GM23338 (cell line): ENCODE measurements around the gene TRAPPC12. TPM values are rescaled to one million over a fixed set of nuclear protein-coding genes. Genes with fewer than 3 reads are reported as not detected.

Experiments used
- ATAC-seq: fragments of 200-7000 bp; cut with Tn5 transposase; 3 replicates; pipeline ENCODE4 v1.9.1; 2020
- DNase-seq: peaks from one replicate; pipeline ENCODE4 v3.0.0-alpha.2; 2015; ENCODE audit warnings: low spot score
- H2AFZ ChIP-seq: fragments of 200-600 bp; sonication (generic); 2 replicates; pipeline ENCODE4 v1.8.0; 2016; ENCODE audit warnings: antibody characterized with exemption, mild to moderate bottlenecking, moderate library complexity
- H3F3A ChIP-seq: fragments of 200-600 bp; sonication (generic); replicated peaks from 2 replicates; pipeline ENCODE4 v1.8.0; 2017; ENCODE audit warnings: antibody characterized with exemption, mixed run types, low read depth
- H3K27ac ChIP-seq: fragments of 200-600 bp; sonication (generic); 2 replicates; pipeline ENCODE4 v1.6.1; 2016; ENCODE audit warnings: low read depth
- H3K27me3 ChIP-seq: fragments of 200-600 bp; sonication (generic); 2 replicates; pipeline ENCODE4 v1.8.0; 2016; ENCODE audit warnings: mild to moderate bottlenecking, mixed run types, moderate library complexity; ENCODE audit not compliant: insufficient read depth
- H3K36me3 ChIP-seq: fragments of 200-600 bp; sonication (generic); 2 replicates; pipeline ENCODE4 v1.8.0; 2016; ENCODE audit warnings: mild to moderate bottlenecking; ENCODE audit not compliant: insufficient read depth
- H3K4me1 ChIP-seq: fragments of 200-600 bp; sonication (generic); 2 replicates; pipeline ENCODE4 v1.8.0; 2016; ENCODE audit warnings: mild to moderate bottlenecking, moderate library complexity; ENCODE audit not compliant: insufficient read depth
- H3K4me2 ChIP-seq: fragments of 200-600 bp; sonication (generic); 2 replicates; pipeline ENCODE4 v1.7.1; 2017; ENCODE audit warnings: mixed run types
- H3K4me3 ChIP-seq: fragments of 200-600 bp; sonication (generic); 2 replicates; pipeline ENCODE4 v1.6.1; 2016; ENCODE audit warnings: mixed run types
- H3K79me2 ChIP-seq: fragments of 200-600 bp; sonication (generic); replicated peaks from 2 replicates; pipeline ENCODE4 v1.8.0; 2017; ENCODE audit warnings: mild to moderate bottlenecking; ENCODE audit not compliant: insufficient read depth
- H3K9me2 ChIP-seq: fragments of 200-600 bp; sonication (generic); 2 replicates; pipeline ENCODE4 v1.8.0; 2017; ENCODE audit not compliant: insufficient read depth
- H4K20me1 ChIP-seq: fragments of 200-600 bp; sonication (generic); replicated peaks from 2 replicates; pipeline ENCODE4 v1.8.0; 2017; ENCODE audit warnings: mild to moderate bottlenecking; ENCODE audit not compliant: insufficient read depth
- H3K27ac Mint-ChIP-seq: 2 replicates; pipeline ENCODE4 v1.8.0; 2020; ENCODE audit warnings: inconsistent platforms, mild to moderate bottlenecking, moderate library complexity, mixed read lengths
- H3K27me3 Mint-ChIP-seq: 3 replicates; pipeline ENCODE4 v1.8.0; 2022; ENCODE audit warnings: low read depth, mild to moderate bottlenecking, moderate library complexity, mixed read lengths, inconsistent platforms; ENCODE audit not compliant: insufficient read depth, poor library complexity
- H3K36me3 Mint-ChIP-seq: 3 replicates; pipeline ENCODE4 v1.8.0; 2021; ENCODE audit warnings: low read depth, mild to moderate bottlenecking, inconsistent platforms, moderate library complexity, mixed read lengths
- H3K4me1 Mint-ChIP-seq: 3 replicates; pipeline ENCODE4 v1.8.0; 2020; ENCODE audit warnings: mild to moderate bottlenecking, inconsistent platforms, mixed read lengths
- H3K4me3 Mint-ChIP-seq: 3 replicates; pipeline ENCODE4 v1.8.0; 2021; ENCODE audit warnings: moderate library complexity, mild to moderate bottlenecking, inconsistent platforms, mixed read lengths
- H3K9me3 Mint-ChIP-seq: 3 replicates; pipeline ENCODE4 v1.8.0; 2020; ENCODE audit warnings: moderate library complexity, mild to moderate bottlenecking, inconsistent platforms, mixed read lengths
- CREB1 ChIP-seq: fragments of 250-450 bp; sonication (Bioruptor Pico); IDR thresholded peaks from 2 replicates; pipeline ENCODE4 v1.5.0; 2020; ENCODE audit warnings: low read depth, mild to moderate bottlenecking, moderate library complexity
- EZH2 ChIP-seq: fragments of 200-600 bp; sonication (generic); IDR thresholded peaks from one replicate; pipeline ENCODE4 v1.8.0; 2017; ENCODE audit warnings: antibody characterized with exemption, mild to moderate bottlenecking, low read depth; ENCODE audit not compliant: unreplicated experiment
- EZH2phosphoT487 ChIP-seq: fragments of 200-600 bp; sonication (generic); IDR thresholded peaks from one replicate; pipeline ENCODE4 v1.8.1; 2018; ENCODE audit warnings: antibody characterized with exemption; ENCODE audit not compliant: unreplicated experiment
- NANOG ChIP-seq: IDR thresholded peaks from 2 replicates; pipeline ENCODE4 v1.6.1; 2016; ENCODE audit warnings: antibody characterized with exemption, borderline replicate concordance
- POLR2AphosphoS5 ChIP-seq: IDR thresholded peaks from 2 replicates; pipeline ENCODE4 v1.6.1; 2016; ENCODE audit warnings: antibody characterized with exemption, low read depth
- STAT1 ChIP-seq: IDR thresholded peaks from one replicate; pipeline ENCODE4 v1.6.1; 2016; ENCODE audit warnings: antibody characterized with exemption; ENCODE audit not compliant: unreplicated experiment
- ZNF114 ChIP-seq: fragments of 250-450 bp; sonication (Bioruptor Pico); IDR thresholded peaks from 2 replicates; pipeline ENCODE4 v1.5.0; 2020; ENCODE audit warnings: mild to moderate bottlenecking, moderate library complexity
- ZNF331 ChIP-seq: fragments of 250-450 bp; sonication (Bioruptor Pico); IDR thresholded peaks from 2 replicates; pipeline ENCODE4 v1.5.0; 2020; ENCODE audit warnings: low read depth, mild to moderate bottlenecking, moderate library complexity
- polyA plus RNA-seq: library from polyadenylated mRNA; unstranded; fragments of >200 nt; fragmentation: Nextera tagmentation; extraction: Ambion mirVana; gene quantifications from 2 replicates; pipeline ENCODE4 v1.2.1, GENCODE V29; 2016
- total RNA-seq: library from RNA; depleted of rRNA; stranded (reverse); fragments of >200 nt; shearing (Covaris generic); gene quantifications from 2 replicates; pipeline ENCODE4 v1.2.3, GENCODE V29; 2014
- TF ChIP-seq, protein P1 (sequence below), 2 experiments: fragments of 200-600 bp in 1 of 2; sonication (generic) in 1 of 2; conservative IDR thresholded peaks; 2 replicates each; pipeline versions ENCODE4 v1.5.1 to v1.6.1; 2016 to 2017; ENCODE audit warnings: antibody characterized with exemption in 2 of 2, low read depth in 2 of 2, mild to moderate bottlenecking in 2 of 2, moderate library complexity in 1 of 2
- TF ChIP-seq, protein P2 (sequence below): fragments of 250-450 bp; sonication (Bioruptor Pico); IDR thresholded peaks from 2 replicates; pipeline ENCODE4 v1.5.0; 2020; ENCODE audit warnings: mild to moderate bottlenecking, moderate library complexity
- TF ChIP-seq, protein P3 (sequence below): IDR thresholded peaks from 2 replicates; pipeline ENCODE4 v1.6.1; 2016; ENCODE audit warnings: antibody characterized with exemption

The TRAPPC12 gene
- total and polyA plus RNA-seq, 2 experiments from 2014 or later = 48.9 to 57.7 TPM

DNA sequence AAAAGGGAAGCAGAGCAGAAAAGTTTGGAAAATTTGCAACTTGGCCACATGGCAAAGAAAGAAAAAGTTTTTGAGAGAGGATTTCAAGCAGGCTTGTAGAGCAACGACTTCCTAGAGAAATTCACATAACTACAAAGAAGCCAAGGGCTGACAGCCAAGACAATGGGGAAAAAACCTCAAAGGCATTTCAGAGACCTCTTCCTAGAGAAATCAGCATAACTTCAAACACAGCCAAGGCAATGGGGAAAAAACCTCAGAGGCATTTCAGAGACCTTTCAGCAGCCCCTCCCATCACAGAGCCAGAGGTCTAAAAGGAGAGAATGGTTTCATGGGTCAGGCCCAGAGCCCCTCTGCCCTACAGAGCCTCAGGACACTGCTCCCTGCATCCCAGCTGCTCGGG lies 132.6 kb downstream of the TRAPPC12 start (continued):
- TF ChIP-seq, protein P1, sequence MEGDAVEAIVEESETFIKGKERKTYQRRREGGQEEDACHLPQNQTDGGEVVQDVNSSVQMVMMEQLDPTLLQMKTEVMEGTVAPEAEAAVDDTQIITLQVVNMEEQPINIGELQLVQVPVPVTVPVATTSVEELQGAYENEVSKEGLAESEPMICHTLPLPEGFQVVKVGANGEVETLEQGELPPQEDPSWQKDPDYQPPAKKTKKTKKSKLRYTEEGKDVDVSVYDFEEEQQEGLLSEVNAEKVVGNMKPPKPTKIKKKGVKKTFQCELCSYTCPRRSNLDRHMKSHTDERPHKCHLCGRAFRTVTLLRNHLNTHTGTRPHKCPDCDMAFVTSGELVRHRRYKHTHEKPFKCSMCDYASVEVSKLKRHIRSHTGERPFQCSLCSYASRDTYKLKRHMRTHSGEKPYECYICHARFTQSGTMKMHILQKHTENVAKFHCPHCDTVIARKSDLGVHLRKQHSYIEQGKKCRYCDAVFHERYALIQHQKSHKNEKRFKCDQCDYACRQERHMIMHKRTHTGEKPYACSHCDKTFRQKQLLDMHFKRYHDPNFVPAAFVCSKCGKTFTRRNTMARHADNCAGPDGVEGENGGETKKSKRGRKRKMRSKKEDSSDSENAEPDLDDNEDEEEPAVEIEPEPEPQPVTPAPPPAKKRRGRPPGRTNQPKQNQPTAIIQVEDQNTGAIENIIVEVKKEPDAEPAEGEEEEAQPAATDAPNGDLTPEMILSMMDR (conservative IDR thresholded peaks at IDR 0.05; ENCODE audit: low read depth in 2 of 2) = no peak
- TF ChIP-seq EZH2 (no peak), ZNF331 (CRISPR knock-in tag) (no peak)

DNA sequence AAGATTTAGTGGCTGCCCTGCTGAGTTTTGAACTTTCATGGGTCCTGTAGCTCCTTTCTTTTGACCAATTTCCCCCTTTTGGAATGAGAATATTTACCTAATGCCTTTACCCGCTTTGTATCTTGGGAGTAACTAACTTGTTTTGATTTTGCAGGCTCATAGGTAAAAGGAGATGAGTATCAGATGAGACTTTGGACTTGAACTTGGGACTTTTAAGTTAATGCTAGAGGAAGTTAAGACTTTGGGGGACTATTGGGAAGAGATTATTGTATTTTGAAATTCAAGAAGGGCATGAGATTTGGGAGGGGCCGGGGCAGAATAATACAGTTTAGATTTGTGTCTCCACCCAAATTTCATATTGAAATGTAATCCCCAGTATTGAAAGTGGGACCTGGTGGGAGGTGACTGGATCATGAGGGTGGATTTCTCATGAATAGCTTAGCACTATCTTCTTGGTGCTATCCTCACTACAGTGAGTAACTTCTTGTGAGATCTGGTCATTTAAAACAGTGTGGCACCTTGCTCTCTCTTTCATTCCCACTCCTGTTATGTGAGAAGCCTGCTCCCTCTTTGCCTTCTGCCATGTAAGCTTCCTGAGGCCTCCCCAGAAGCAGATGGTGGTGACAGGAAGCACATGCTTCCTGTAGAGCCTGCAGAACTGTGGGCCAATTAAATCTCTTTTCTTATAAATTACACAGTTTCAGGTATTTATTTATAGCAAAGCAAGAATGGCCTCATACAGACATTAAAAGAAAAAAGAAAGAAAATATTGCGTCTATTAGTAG lies 133.7 kb downstream of the TRAPPC12 start:
- H3K27me3 Mint-ChIP-seq = peaks cover 7% of the 10 kb centered on the region
- Histone ChIP-seq H3K4me1 (no peaks in the 10 kb centered on the region; the same call in 1 of the 2 replicates), H3K9me2 (no peaks in the 10 kb centered on the region), H3K4me2 (no peak overlapping the region), H3K4me3 (no peak overlapping the region), H3K27ac (no peak overlapping the region), H2AFZ (no peak overlapping the region), H4K20me1 (no peaks in the 10 kb centered on the region), H3K27me3 (no peaks in the 10 kb centered on the region), H3F3A (0 out of 2 replicates have a peak, but pooled peaks cover 3% of the 10 kb centered on the region), H3K79me2 (peaks cover 23% of the 10 kb centered on the region), H3K36me3 (no peaks in the 10 kb centered on the region)
- DNase-seq (no peak), ATAC-seq (no peak)
- peaks cover 53% of the 10 kb centered on the region for H3K36me3 Mint-ChIP-seq
- no peak overlapping the region; the same call in 1 of the 2 replicates for H3K27ac Mint-ChIP-seq
- H3K4me1 Mint-ChIP-seq = peaks cover 9% of the 10 kb centered on the region; the same call in 2 of the 3 replicates
- H3K4me3 Mint-ChIP-seq = no peak overlapping the region
- H3K9me3 Mint-ChIP-seq = peaks cover 10% of the 10 kb centered on the region; the same call in 2 of the 3 replicates
- TF ChIP-seq EZH2 = no peak
- TF ChIP-seq, protein P1 (conservative IDR thresholded peaks at IDR 0.05; ENCODE audit: low read depth in 2 of 2) = no peak
- TF ChIP-seq STAT1 = no peak
- no peak for TF ChIP-seq ZNF114 (CRISPR knock-in tag)
- TF ChIP-seq ZNF331 (CRISPR knock-in tag) = no peak
- no peak for TF ChIP-seq POLR2AphosphoS5
- TF ChIP-seq EZH2phosphoT487 = no peak
- no peak for TF ChIP-seq CREB1
- no peak for TF ChIP-seq NANOG
- TF ChIP-seq, protein P2, sequence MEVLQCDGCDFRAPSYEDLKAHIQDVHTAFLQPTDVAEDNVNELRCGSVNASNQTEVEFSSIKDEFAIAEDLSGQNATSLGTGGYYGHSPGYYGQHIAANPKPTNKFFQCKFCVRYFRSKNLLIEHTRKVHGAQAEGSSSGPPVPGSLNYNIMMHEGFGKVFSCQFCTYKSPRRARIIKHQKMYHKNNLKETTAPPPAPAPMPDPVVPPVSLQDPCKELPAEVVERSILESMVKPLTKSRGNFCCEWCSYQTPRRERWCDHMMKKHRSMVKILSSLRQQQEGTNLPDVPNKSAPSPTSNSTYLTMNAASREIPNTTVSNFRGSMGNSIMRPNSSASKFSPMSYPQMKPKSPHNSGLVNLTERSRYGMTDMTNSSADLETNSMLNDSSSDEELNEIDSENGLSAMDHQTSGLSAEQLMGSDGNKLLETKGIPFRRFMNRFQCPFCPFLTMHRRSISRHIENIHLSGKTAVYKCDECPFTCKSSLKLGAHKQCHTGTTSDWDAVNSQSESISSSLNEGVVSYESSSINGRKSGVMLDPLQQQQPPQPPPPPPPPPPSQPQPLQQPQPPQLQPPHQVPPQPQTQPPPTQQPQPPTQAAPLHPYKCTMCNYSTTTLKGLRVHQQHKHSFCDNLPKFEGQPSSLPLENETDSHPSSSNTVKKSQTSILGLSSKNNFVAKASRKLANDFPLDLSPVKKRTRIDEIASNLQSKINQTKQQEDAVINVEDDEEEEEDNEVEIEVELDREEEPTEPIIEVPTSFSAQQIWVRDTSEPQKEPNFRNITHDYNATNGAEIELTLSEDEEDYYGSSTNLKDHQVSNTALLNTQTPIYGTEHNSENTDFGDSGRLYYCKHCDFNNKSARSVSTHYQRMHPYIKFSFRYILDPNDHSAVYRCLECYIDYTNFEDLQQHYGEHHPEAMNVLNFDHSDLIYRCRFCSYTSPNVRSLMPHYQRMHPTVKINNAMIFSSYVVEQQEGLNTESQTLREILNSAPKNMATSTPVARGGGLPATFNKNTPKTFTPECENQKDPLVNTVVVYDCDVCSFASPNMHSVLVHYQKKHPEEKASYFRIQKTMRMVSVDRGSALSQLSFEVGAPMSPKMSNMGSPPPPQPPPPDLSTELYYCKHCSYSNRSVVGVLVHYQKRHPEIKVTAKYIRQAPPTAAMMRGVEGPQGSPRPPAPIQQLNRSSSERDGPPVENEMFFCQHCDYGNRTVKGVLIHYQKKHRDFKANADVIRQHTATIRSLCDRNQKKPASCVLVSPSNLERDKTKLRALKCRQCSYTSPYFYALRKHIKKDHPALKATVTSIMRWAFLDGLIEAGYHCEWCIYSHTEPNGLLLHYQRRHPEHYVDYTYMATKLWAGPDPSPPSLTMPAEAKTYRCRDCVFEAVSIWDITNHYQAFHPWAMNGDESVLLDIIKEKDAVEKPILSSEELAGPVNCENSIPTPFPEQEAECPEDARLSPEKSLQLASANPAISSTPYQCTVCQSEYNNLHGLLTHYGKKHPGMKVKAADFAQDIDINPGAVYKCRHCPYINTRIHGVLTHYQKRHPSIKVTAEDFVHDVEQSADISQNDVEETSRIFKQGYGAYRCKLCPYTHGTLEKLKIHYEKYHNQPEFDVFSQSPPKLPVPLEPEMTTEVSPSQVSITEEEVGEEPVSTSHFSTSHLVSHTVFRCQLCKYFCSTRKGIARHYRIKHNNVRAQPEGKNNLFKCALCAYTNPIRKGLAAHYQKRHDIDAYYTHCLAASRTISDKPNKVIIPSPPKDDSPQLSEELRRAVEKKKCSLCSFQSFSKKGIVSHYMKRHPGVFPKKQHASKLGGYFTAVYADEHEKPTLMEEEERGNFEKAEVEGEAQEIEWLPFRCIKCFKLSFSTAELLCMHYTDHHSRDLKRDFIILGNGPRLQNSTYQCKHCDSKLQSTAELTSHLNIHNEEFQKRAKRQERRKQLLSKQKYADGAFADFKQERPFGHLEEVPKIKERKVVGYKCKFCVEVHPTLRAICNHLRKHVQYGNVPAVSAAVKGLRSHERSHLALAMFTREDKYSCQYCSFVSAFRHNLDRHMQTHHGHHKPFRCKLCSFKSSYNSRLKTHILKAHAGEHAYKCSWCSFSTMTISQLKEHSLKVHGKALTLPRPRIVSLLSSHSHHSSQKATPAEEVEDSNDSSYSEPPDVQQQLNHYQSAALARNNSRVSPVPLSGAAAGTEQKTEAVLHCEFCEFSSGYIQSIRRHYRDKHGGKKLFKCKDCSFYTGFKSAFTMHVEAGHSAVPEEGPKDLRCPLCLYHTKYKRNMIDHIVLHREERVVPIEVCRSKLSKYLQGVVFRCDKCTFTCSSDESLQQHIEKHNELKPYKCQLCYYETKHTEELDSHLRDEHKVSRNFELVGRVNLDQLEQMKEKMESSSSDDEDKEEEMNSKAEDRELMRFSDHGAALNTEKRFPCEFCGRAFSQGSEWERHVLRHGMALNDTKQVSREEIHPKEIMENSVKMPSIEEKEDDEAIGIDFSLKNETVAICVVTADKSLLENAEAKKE (CRISPR knock-in tag) = no peak
- TF ChIP-seq, protein P3, sequence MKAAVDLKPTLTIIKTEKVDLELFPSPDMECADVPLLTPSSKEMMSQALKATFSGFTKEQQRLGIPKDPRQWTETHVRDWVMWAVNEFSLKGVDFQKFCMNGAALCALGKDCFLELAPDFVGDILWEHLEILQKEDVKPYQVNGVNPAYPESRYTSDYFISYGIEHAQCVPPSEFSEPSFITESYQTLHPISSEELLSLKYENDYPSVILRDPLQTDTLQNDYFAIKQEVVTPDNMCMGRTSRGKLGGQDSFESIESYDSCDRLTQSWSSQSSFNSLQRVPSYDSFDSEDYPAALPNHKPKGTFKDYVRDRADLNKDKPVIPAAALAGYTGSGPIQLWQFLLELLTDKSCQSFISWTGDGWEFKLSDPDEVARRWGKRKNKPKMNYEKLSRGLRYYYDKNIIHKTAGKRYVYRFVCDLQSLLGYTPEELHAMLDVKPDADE = no peak
